Ishikawa (cell line): ENCODE results near the gene PLVAP.

Experiments
- CEBPB ChIP-seq: IDR thresholded peaks from 2 replicates; pipeline ENCODE4 v1.6.1; 2012
- EGR1 ChIP-seq: IDR thresholded peaks from 2 replicates; pipeline ENCODE4 v1.6.1; 2012
- EP300 ChIP-seq: IDR thresholded peaks from 2 replicates; pipeline ENCODE4 v1.6.1; 2012; ENCODE audit warnings: borderline replicate concordance
- FOXM1 ChIP-seq: IDR thresholded peaks from 2 replicates; pipeline ENCODE4 v1.6.1; 2012; ENCODE audit warnings: low read depth, borderline replicate concordance
- MAX ChIP-seq: IDR thresholded peaks from 2 replicates; pipeline ENCODE4 v1.6.1; 2012
- RAD21 ChIP-seq: IDR thresholded peaks from 2 replicates; pipeline ENCODE4 v1.6.1; 2012; ENCODE audit warnings: low read depth
- TCF12 ChIP-seq: IDR thresholded peaks from 2 replicates; pipeline ENCODE4 v1.6.1; 2012; ENCODE audit warnings: low read depth
- TEAD4 ChIP-seq: IDR thresholded peaks from 2 replicates; pipeline ENCODE4 v1.6.1; 2012
- ZBTB7A ChIP-seq: IDR thresholded peaks from 2 replicates; pipeline ENCODE4 v1.6.1; 2012; ENCODE audit warnings: low read depth
- TF ChIP-seq, protein P1 (sequence below): IDR thresholded peaks from 2 replicates; pipeline ENCODE4 v1.6.1; 2012

PLVAP gene

DNA sequence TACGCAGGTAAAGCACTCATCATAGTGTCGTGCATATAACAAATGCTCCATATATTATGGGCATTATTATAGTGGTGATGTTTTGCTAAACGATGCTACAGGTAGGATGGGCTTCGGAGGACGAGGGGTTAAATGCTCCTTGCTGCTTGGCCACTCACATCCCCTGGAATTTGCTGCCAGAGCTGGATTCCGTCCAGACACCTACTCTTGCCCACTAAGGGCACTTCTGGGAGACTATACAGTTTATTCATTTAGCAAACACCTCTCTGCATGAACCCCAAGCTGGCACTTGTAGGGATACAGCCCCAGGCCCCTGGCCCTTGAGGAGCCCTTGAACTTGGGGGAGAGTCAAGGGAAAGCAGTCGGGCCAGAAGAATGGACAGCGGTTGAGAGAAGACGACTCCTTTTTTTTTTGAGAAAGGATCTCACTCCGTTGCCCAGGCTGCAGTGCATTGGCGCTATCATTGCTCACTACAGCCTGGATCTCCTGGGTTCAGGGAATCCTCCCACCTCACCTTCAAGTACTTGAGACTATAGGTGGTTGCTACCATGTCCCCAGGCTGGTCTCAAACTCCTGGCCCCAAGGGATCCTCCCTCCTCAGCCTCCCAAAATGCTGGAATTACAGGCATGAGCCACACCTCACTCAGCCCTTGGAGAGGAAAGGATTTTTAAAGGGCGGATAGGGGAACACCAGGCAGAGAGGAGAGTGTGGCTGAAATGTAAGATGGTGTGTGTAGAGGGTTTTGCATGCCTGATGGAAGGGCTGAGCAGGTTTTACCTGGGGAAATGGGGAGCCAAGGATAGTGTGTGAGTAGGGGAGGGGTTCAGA is 72.5 kb downstream of the PLVAP start:
- 0 out of 2 replicates have a peak, but pooled peaks have one; percentile 15 for TF ChIP-seq TEAD4
- no peak for TF ChIP-seq EGR1

GRCh38 chr19:17303940-17304267 is 73.2 kb downstream of the PLVAP start:
- no peak for TF ChIP-seq ZBTB7A

DNA sequence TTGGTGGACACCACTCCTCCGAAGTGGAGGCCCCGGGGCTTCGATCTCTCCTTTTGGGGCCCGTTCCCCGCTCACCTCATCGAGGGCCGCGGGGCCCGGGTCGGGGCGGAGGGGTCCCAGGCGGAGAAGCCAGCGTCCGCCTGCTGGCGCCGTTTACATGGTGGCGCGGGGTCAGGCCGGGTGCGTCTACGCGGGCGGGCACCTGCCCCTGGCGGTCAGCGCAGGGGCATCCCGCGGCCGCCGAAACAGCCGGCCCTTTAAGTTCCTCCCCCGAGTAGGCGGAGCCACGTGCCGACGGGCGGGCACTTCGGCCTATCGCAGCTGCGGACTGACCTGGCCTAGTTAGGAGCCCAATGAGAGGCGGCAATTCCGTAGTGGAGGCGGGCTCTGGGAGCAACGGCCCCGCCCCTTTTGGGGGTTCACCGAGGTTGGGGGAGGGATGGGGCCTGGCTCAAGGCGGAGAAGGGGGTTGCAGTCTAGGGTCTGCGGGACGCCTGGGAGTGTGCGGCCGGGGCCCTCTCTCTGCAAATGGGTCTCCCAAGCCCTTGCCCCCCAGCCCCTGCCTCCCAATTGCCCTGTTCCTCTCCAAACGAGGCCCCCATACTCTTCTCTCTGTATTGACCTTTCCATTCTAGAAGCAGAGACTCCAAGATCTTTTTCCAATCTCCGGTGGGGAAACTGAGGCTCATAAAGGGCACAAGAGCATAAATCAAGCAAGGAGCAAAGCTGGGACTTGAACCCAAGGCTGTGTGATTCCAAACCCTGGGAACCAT is 73.8 kb downstream of the PLVAP start, which contains the start of gene ABHD8:
TSS of gene ABHD8 (minus strand) at position 259 of the 773 bp plus-strand sequence. CDS start 1,809 bp downstream, outside the sequence.
- TF ChIP-seq, protein P1, sequence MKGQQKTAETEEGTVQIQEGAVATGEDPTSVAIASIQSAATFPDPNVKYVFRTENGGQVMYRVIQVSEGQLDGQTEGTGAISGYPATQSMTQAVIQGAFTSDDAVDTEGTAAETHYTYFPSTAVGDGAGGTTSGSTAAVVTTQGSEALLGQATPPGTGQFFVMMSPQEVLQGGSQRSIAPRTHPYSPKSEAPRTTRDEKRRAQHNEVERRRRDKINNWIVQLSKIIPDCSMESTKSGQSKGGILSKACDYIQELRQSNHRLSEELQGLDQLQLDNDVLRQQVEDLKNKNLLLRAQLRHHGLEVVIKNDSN: peak; percentile 87
- TF ChIP-seq TCF12 (no peak), ZBTB7A (peak; percentile 35), EP300 (no peak), MAX (peak; percentile 47; the same call in 1 of the 2 replicates), RAD21 (no peak)

GRCh38 chr19:17302391-17303166 is 74.6 kb downstream of the PLVAP start:
- TF ChIP-seq TCF12 (no peak), FOXM1 (no peak), CEBPB (no peak), EGR1 (no peak)
